ENCODE measurements around the gene SCAF4. TPM values are rescaled to one million over a fixed set of nuclear protein-coding genes. Genes with fewer than 3 reads are reported as not detected.

SCAF4 gene
- total and polyA plus RNA-seq, 4 donors: 7.1 to 11.1 (median 9.3) TPM

DNA sequence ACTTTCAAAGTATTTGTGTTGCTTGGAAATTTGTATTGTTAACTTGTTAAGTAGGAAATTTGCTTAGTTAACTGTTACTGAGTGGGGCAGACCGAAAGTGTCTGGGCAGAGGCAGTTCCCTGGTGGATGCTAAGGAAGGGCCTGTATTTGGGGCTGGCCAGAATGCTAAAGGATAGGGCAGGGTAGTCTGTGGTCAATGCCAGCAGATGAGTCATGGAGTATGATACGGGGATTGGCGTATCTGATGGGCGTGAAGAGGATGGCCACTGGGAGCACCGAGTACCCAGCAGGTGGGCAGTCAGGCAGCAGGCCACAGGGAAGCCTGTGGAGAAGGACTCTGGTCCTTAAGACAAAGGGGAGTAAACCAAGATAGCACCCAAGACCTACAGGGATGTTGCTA lies 46.6 kb upstream of the SCAF4 start:
- no peak overlapping the region for H3K27ac ChIP-seq (ENCODE audit: low read depth in 1 of 2, low read length in 2 of 2)
- no peaks in the 10 kb centered on the region for H3K9me3 ChIP-seq (ENCODE audit: control insufficient read depth in 4 of 4, low read length in 3 of 4)
- no peak for DNase-seq (ENCODE audit: low spot score)
- no peak overlapping the region for H3K9ac ChIP-seq (ENCODE audit: low read depth in 1 of 2, low read length in 2 of 2)
- H3K4me1 ChIP-seq (ENCODE audit: control insufficient read depth in 4 of 4, insufficient read depth in 4 of 4, low read length in 3 of 4): no peaks in the 10 kb centered on the region
- no peaks in the 10 kb centered on the region for H3K36me3 ChIP-seq (ENCODE audit: control insufficient read depth in 4 of 4, insufficient read depth in 3 of 4, low read depth in 1 of 4, low read length in 3 of 4)
- no peak overlapping the region for H3K4me3 ChIP-seq (ENCODE audit: low read depth in 1 of 3, low read length in 3 of 3)
- TF ChIP-seq NR2F2 (IDR thresholded peaks at IDR 0.05) (no peak), RAD21 (IDR thresholded peaks at IDR 0.05) (no peak), SP1 (IDR thresholded peaks at IDR 0.05) (no peak), FOXA1 (IDR thresholded peaks at IDR 0.05) (no peak), EGR1 (IDR thresholded peaks at IDR 0.05; ENCODE audit: low read depth in 2 of 2) (no peak), YY1 (IDR thresholded peaks at IDR 0.05) (no peak), HNF4G (IDR thresholded peaks at IDR 0.05) (no peak), RXRA (IDR thresholded peaks at IDR 0.05) (no peak), TAF1 (conservative IDR thresholded peaks at IDR 0.05) (no peak), GABPA (IDR thresholded peaks at IDR 0.05 in 1 of 2, conservative IDR thresholded peaks at IDR 0.05 in 1 of 2) (no peak), HNF4A (conservative IDR thresholded peaks at IDR 0.05) (no peak), REST (IDR thresholded peaks at IDR 0.05) (no peak), JUND (IDR thresholded peaks at IDR 0.05) (no peak), FOXA2 (IDR thresholded peaks at IDR 0.05) (no peak), ATF3 (IDR thresholded peaks at IDR 0.05) (no peak)
- TF ChIP-seq, protein P1, sequence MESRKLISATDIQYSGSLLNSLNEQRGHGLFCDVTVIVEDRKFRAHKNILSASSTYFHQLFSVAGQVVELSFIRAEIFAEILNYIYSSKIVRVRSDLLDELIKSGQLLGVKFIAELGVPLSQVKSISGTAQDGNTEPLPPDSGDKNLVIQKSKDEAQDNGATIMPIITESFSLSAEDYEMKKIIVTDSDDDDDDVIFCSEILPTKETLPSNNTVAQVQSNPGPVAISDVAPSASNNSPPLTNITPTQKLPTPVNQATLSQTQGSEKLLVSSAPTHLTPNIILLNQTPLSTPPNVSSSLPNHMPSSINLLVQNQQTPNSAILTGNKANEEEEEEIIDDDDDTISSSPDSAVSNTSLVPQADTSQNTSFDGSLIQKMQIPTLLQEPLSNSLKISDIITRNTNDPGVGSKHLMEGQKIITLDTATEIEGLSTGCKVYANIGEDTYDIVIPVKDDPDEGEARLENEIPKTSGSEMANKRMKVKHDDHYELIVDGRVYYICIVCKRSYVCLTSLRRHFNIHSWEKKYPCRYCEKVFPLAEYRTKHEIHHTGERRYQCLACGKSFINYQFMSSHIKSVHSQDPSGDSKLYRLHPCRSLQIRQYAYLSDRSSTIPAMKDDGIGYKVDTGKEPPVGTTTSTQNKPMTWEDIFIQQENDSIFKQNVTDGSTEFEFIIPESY (IDR thresholded peaks at IDR 0.05): no peak
- WGBS: 95% methylated on average over 5 of the region's 5 CpGs
- no peaks in the 10 kb centered on the region for H3K27me3 ChIP-seq (ENCODE audit: control insufficient read depth in 4 of 4, insufficient read depth in 4 of 4, low read length in 3 of 4)

- no peaks in the 10 kb centered on the region for H3K36me3 ChIP-seq (ENCODE audit: control insufficient read depth in 4 of 4, insufficient read depth in 3 of 4, low read depth in 1 of 4, low read length in 3 of 4)
- DNase-seq (ENCODE audit: low spot score): no peak
- WGBS: 86% methylated on average over 5 of the region's 5 CpGs
- H3K9me3 ChIP-seq (ENCODE audit: control insufficient read depth in 4 of 4, low read length in 3 of 4): no peaks in the 10 kb centered on the region
- no peaks in the 10 kb centered on the region for H3K27me3 ChIP-seq (ENCODE audit: control insufficient read depth in 4 of 4, insufficient read depth in 4 of 4, low read length in 3 of 4)
- H3K4me1 ChIP-seq (ENCODE audit: control insufficient read depth in 4 of 4, insufficient read depth in 4 of 4, low read length in 3 of 4): no peaks in the 10 kb centered on the region
- H3K27ac ChIP-seq (ENCODE audit: low read depth in 1 of 2, low read length in 2 of 2): no peak overlapping the region
- H3K4me3 ChIP-seq (ENCODE audit: low read depth in 1 of 3, low read length in 3 of 3): no peak overlapping the region
- H3K9ac ChIP-seq (ENCODE audit: low read depth in 1 of 2, low read length in 2 of 2): no peak overlapping the region
- TF ChIP-seq HNF4A (conservative IDR thresholded peaks at IDR 0.05): no peak
- no peak for TF ChIP-seq SP1 (IDR thresholded peaks at IDR 0.05)
- no peak for TF ChIP-seq CTCF (IDR thresholded peaks at IDR 0.05; ENCODE audit: low read depth, low read length, missing input control)
- no peak for TF ChIP-seq YY1 (IDR thresholded peaks at IDR 0.05)
- no peak for TF ChIP-seq GABPA (IDR thresholded peaks at IDR 0.05 in 1 of 2, conservative IDR thresholded peaks at IDR 0.05 in 1 of 2)
- TF ChIP-seq EGR1 (IDR thresholded peaks at IDR 0.05; ENCODE audit: low read depth in 2 of 2): no peak
- no peak for TF ChIP-seq RXRA (IDR thresholded peaks at IDR 0.05)
- no peak for TF ChIP-seq MAX (IDR thresholded peaks at IDR 0.05)
These were observed 45.9 kb upstream of the SCAF4 start for GRCh38 chr21:31777857-31778256.
